Measurements from ENCODE around the gene DNAJC5.
A peak's percentile ranks its signal among the peaks of the same experiment; 100 is the strongest.
"Not testable (repeated sequence)": the region's sequence is repeated elsewhere in the genome, so short reads cannot be mapped to it uniquely, and the experiment has no call there.

DNAJC5 gene

GRCh38 chr20:63861981-63862901 lies 32.7 kb upstream of the DNAJC5 start:
- DNase-seq = no peak

- no peak for DNase-seq
Observed at GRCh38 chr20:63863021-63863797, 31.7 kb upstream of the DNAJC5 start.

GRCh38 chr20:63863798-63864544 lies 31.0 kb upstream of the DNAJC5 start:
- peak; percentile 77 for DNase-seq

- no peak for DNase-seq
Observed at GRCh38 chr20:63864545-63864977, 30.4 kb upstream of the DNAJC5 start.

GRCh38 chr20:63864978-63865640 lies 29.8 kb upstream of the DNAJC5 start, which contains the start of gene TPD52L2:
TPD52L2 (plus strand) TSS chr20:63865270; CDS start chr20:63865366, 96 bp downstream.
- DNase-seq = peak; percentile 99

- DNase-seq = not testable (repeated sequence)
Observed at GRCh38 chr20:63867042-63867441, 27.9 kb upstream of the DNAJC5 start.

GRCh38 chr20:63868264-63868663 lies 26.7 kb upstream of the DNAJC5 start:
- no peak for DNase-seq

- DNase-seq = no peak
Observed at GRCh38 chr20:63873477-63873971, 21.4 kb upstream of the DNAJC5 start.

GRCh38 chr20:63874241-63874640 lies 20.7 kb upstream of the DNAJC5 start:
- DNase-seq = not testable (repeated sequence)

- DNase-seq = no peak
Observed at GRCh38 chr20:63876489-63877036, 18.4 kb upstream of the DNAJC5 start.

- no peak for DNase-seq
Observed at GRCh38 chr20:63877755-63878470, 17.0 kb upstream of the DNAJC5 start.

GRCh38 chr20:63878899-63879663 lies 15.8 kb upstream of the DNAJC5 start:
- no peak for DNase-seq

- not testable (repeated sequence) for DNase-seq
Observed at GRCh38 chr20:63880901-63881300, 14.0 kb upstream of the DNAJC5 start.

GRCh38 chr20:63881451-63882226 lies 13.3 kb upstream of the DNAJC5 start:
- DNase-seq = no peak

GRCh38 chr20:63882257-63883200 lies 12.4 kb upstream of the DNAJC5 start:
- DNase-seq = no peak

GRCh38 chr20:63883201-63883593 lies 11.7 kb upstream of the DNAJC5 start:
- DNase-seq = no peak

GRCh38 chr20:63884506-63885263 lies 10.2 kb upstream of the DNAJC5 start:
- DNase-seq = no peak
